Fibroblast of lung (primary cell): ENCODE results near the gene RAP1GAP2.

Experiments
- CTCF ChIP-seq, 2 donors: IDR thresholded peaks in 1 of 2; conservative IDR thresholded peaks in 1 of 2; 1 replicate in 1 of 2; 2 replicates in 1 of 2; pipeline ENCODE4 v1.5.1; 2011 to 2012; ENCODE audit warnings: low read length in 2 of 2, control low read depth in 1 of 2, inconsistent platforms in 1 of 2, low read depth in 1 of 2, mild to moderate bottlenecking in 1 of 2
- EZH2 ChIP-seq: IDR thresholded peaks from 2 replicates; pipeline ENCODE4 v1.5.1; 2012; ENCODE audit warnings: low read length, control low read depth, mild to moderate bottlenecking; ENCODE audit errors: missing control alignments

- no peak for TF ChIP-seq CTCF (conservative IDR thresholded peaks at IDR 0.05 in 1 of 2, IDR thresholded peaks at IDR 0.05 in 1 of 2; ENCODE audit: low read depth in 1 of 2, low read length in 2 of 2)
- no peak for TF ChIP-seq EZH2
These were observed 26.1 kb downstream of the RAP1GAP2 start for GRCh38 chr17:2822358-2822757.
